Left kidney (tissue), 2 donors: ENCODE results near the gene CATSPERZ. TPM values are rescaled to one million over a fixed set of nuclear protein-coding genes. Genes with fewer than 3 reads are reported as not detected.

Experiments
- DNase-seq: peaks from one replicate; pipeline ENCODE4 v3.0.0-alpha.2; 2013
- polyA plus RNA-seq: library from polyadenylated mRNA; unstranded; fragments of 120-200 nt; gene quantifications from one replicate; pipeline ENCODE4 v1.2.1, GENCODE V29; 2013; ENCODE audit not compliant: insufficient read length

The CATSPERZ gene
- polyA plus RNA-seq, 1 donor: not detected

DNA sequence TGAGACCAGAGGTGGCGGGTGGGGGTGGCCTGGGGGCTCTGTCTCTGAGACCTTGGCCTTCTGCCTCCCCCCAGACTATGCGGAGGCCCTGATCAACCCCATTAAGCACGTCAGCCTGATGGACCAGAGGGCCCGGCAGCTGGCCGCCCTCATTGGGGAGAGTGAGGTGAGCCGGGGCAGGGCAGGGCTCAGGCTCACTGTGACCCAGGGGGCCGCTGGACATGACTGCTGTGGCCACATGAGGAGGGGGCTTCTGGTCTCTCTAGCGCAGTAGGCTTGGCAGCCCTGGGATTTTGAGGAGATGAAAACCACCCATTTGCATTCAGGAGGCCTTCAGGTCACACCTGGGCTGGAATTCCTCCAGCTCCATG, 36.2 kb upstream of the CATSPERZ start:
- no peak for DNase-seq

DNA sequence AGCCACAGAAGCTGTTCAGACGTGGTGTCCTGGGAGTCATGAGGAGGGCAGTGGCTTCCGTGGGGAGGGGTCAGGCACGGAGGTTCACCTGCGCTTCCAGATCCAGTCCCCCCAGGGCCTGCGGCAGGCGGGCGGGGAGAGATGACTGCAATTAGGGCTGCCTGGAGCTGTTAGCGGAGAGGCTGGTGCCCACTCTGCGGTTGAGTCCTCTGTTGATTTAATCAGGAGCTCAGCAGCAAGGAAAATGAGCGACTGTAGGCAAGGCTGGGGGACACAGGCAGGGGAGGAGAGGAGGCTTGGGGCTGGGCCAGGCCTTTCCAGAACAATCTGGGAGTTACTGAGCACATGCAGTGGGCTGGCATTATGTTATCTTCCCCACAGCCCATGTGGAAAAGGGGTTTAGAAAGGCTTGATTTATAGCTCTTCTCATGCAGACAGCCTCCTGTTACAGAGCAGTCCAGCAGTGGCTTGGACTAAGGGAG, 35.7 kb upstream of the CATSPERZ start:
- no peak for DNase-seq

DNA sequence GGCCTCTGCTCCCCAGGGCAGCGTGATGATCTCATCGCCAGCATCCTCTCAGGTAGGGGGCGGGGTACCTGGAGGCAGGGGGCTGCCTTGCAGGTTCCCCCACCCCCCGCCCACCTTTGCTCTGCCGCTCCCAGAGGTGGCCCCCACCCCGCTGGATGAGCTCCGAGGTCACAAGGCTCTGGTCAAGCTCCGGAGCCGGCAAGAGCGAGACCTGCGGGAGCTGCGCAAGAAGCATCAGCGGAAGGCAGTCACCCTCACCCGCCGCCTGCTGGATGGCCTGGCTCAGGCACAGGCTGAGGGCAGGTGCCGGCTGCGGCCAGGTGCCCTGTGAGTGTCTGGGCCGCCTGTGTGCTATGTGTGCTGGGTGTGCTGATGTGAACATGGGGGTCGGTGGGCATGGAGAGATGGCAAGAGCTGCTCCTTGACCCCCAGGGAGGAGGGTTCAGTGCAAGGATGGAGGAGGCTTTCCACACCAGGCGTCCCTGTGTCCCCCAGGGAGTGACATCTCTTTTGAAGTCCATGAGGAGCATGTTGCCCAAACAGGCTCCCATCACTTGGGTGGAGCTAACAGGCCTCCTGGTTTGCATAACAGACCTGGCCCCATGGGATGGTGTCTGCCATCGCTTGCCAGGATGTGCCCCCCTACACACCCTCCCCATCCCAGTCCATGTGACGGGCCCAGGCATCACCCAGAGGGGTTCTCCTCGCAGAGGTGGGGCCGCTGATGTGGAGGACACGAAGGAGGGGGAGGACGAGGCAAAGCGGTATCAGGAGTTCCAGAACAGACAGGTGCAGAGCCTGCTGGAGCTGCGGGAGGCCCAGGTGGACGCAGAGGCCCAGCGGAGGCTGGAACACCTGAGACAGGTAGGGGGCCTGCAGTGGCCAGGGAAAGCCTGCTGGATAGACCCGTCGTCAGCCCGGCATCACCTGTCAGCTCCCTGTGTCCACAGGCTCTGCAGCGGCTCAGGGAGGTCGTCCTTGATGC, 34.7 kb upstream of the CATSPERZ start:
- no peak for DNase-seq

DNA sequence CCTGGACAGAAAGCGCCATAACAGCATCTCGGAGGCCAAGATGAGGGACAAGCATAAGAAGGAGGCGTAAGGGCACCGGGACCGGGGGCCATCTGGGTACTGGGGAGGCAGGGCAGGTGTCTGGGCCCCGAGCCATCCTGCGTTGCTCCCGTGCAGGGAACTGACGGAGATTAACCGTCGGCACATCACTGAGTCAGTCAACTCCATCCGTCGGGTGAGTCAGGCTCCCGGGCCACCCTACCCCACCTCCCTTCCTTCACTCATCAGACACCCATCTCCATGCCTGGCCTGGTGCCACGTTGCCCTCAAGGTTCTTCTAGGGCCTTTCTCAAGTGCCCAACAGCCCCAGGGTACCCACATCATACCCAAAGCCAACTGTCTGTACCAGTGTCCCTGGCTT, 33.8 kb upstream of the CATSPERZ start:
- no peak for DNase-seq

DNA sequence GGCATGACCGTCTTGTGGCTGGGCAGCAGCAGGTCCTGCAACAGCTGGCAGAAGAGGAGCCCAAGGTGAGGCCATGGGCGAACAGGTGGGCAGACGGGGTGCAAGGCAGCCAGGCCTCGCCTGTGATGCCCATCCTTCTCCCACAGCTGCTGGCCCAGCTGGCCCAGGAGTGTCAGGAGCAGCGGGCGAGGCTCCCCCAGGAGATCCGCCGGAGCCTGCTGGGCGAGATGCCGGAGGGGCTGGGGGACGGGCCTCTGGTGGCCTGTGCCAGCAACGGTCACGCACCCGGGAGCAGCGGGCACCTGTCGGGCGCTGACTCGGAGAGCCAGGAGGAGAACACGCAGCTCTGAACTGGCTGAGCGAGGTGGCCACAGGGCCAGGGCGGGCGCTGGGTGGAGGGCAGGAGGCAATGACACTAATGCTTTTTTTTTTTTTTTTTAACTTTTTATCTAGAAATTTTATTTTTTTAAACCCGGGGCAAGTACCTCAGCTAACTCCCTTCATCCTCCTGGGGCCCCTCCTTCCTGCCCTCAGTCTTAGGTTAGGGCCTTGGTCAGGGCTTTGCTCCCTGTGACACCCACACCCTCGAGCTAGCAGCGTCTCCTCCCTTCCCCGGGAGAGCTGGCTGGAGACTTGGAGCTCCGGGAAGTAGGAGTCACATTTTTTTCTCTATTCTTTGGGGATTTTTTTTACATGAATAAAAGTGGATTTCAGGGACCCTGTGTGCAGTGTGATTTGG, 32.8 kb upstream of the CATSPERZ start:
- DNase-seq: no peak

DNA sequence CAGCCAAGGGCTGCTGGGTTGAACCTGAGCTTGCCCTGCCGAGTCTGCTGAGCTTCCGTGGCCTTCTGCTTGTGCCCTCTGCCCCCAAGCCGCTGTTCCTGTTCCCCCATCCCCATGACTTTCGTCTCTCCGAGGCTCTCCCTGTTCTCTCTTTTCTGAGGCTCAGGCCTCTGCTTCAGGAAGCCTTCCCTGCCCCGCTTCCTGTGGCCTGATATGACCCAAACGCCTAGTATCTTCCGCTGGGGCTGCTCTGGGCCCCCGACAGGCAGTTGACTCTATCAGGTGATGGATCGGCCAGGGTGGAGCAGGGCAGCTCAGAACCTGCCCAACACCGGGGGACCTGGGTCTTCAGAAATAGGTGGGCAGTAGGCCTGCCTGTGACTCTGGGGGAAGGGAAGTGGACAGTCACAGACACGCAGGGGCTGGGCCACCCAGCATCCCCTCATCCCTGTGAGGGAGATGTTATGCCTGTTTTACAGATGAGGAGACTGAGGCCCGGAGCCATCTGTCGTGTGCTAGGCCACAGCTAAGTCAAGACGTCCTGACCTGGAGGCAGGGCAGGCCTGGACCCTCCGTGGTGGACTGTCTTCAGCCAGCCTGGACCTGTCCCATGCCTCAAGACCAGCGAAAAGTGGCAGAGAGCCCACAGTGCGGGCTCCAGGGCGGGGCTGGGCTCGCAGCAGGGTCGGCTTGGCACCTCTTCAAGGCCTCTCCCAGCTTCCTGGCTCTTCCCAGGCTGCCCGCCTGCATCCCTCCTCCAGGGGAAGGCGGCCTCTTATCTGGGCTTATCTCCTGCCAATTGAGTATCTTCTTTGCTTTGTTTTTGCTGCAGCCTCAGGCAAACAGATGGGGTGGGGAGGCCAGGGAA, 31.9 kb upstream of the CATSPERZ start:
- no peak for DNase-seq

DNA sequence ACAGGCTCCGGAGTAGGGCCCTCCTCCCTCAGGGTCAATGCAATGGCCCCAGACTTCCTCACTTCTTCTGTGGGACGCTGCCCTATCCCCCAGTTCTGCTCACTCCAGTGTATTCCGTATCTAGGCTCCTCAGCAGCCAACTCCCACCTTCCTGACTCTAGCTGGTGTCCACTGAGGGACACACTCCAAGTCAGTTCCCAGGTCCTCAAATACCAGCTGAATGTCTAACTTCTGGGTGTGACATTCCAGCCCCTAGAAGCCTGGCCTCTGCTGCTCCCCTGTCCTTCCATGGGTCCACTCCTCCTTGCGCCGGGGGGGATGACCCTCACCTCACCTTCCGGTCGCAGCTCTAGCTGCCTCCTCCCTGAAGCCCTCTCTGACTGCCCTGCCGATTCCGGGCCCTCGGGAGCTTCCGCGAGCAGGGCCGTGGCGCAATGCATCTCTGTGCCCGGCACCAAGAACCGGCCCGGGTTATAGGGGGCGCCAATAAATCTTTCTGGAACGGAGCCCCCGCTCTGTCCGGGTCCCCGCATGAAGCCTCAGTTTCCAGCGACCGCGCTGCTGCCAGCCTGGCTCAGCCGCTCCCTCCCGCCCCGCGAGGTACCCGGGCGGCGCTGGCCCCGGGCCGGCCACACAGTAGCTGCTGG, 31.1 kb upstream of the CATSPERZ start:
- DNase-seq: no peak

DNA sequence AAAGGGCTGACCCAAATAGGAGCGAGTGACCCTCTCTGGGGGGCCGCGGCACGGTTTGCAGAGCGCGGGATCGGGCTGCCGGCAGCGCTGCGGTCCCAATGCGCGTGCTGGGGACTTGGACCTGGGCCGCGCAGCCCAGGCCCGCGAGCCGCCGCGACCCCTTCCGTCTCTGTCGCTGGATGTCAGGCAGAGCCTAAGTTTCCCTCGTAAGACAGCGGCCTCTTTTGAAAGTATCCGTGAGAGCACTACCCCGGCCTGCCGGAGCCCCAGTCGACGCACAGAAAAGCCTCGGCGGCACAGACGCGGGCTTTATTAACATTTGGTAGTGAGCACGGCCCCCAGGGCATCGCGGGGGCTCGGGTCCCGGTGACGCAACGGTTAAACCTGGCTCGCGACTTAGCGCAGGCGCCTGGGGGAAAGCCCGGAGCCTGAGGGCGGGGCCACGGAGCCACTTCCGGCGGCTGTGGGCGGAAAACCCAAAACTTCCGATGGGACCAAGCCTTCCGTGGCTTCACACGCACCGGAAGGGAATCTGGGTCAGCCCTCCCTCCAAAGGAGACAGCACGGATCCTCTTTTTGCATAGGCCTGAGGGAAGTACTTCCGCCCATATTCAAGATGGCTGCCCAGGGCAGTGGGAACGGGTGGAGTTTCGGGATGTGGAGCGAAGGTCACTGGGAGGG, 30.5 kb upstream of the CATSPERZ start:
- DNase-seq: peak; percentile 98

DNA sequence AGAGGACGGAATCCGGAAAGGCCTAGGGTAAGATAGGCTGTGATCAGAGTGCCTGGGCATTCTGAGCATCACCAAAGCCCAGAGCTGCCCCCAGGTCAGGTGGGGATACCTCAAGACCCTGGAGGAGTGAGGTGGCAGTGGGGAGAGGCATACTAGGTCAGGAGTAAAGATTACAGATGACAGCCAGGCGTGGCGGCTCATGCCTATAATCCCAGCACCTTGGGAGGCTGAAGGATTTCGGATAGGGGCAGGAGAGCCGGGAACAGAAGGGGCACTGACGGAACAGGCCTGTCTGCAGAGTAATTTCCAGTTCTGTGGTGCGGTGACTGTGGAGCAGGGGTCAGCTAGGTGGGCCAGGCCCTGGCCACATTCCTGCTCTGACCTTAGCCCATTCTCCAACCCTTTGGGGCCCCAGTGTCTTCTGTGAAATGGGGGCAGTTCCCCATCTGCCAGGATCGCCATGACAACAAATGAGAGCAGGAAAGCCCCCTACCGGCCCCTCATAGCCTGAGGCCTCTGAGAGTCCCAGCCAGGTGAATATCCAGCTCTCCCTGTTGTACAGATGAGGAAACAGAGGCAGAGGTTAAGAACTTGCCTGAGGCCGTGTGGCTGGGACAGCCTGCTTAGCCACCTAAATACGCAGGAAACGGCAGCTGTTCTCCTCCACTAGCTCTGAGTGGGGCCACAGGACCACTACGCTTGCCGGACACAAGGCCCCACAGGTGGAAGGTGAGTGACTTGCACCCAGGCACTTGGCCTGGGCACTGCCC, 24.9 kb upstream of the CATSPERZ start:
- DNase-seq: no peak

DNA sequence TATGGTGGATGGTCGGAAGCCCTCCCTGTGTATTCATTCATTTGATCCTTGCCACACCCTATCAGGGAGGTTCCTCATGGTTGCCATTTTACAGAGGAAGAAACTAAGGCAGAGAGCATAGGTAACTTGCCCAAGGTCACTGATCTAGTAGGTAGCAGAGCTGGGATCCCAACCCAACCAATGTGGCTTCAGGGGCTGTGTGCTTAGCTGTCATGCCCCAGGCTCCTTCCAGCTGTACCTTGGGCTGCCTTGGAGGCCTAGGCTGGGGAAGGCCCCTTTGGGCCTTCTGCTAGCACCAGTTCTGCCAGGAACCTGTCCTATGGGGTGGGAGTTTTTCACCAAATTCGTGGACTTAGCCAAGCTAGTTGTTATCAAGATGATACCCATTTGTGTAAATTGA, 24.3 kb upstream of the CATSPERZ start:
- no peak for DNase-seq

DNA sequence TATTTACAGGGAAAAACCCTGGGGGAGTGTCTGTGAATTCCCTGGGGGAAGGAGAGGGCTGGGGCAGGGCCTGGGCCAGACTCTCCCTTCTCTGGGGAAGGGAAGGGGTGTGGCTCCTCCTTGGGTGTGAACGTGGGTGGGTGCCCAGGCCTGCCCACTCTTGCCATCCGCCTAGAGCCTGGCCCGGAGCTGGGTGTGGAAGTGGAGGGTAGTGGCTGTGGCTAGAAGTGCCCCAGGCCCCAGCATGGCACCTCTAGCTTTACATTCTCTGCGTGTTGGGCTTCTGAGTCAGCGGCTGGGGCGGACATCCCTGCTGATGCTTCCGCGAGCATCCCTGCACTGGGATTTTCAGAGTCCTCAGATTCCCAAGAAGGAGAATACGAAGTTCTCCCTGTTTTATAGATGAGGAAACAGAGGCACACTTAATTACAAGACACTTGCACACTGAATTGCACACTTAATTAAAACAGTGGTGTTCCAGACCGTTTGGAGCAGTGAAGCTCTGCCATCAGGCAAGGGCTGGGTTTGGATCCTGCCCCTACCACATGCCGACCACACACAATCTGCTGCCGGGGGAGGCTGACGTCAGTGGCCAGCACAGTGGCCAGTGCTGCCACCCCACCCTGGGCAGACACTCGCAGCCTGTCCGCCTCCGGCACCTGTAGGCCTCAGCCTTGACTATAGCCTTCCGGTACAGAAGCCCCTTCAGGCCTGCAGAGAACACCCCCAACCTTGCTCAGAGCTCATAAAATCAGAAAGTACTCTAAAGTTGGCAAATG, 23.3 kb upstream of the CATSPERZ start:
- no peak for DNase-seq

DNA sequence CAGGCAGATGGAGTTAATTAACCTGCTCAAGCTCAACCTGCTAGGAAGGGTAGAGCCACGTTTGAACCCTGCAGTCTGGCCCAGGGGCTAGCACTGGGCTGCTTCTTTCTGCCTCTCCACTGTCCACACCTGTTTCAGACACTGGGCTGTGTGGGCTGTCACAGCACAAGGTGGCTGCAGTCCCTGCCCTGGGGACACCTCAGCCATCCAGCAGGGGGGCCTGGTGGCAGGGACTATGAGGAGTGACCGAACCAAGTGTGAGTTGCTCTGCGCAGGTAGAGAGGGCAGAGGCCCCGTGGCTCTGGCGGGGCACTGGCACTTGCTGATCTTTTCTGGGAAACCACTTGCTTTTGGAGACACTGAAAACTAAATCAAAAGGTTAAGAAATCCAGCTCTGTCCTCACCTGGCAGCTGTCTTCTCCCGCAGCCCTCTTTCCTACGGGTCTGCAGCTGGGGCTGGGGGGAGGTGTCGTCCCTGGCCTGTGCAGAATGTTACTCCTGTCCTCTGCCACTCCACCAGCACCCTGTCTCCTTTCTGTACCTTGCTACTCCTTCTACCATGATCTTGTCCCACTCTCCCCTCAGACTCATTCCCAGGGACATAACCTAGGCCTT, 21.5 kb upstream of the CATSPERZ start:
- DNase-seq: no peak

DNA sequence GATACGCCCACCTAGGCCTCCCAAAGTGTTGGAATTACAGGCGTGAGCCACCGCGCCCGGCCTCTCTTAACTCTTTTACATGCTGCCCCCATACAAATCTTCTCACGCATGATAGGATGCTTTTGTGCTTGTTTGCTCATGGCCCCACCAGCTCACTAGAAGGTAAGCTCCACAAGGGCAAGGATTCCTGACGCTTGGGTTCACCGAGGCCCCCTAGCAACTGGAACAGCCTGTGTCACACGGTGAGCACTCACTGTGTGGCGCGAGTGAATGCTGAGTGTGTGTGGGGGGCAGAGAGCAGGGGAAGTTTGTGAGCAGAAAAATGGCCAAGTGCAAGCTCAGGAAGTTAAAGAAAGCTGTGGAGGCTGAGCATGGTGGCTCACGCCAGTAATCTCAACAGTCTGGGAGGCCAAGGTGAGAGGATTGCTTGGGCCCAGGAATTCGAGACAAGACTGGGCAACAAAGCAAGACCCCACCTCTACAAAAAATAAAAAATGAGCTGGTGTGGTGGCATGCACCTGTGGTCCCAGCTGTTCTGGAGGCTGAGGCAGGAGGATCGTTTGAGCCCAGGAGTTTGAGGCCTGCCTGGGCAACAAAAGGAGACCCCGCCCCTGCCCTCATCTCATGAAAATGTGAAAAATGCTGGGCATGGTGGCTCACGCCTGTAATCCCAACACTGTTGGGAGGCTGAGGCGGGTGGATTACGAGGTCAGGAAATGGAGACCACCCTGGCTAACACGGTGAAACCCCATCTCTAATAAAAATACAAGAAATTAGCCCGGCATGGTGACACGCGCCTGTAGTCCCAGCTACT, 18.0 kb upstream of the CATSPERZ start:
- DNase-seq: no peak

DNA sequence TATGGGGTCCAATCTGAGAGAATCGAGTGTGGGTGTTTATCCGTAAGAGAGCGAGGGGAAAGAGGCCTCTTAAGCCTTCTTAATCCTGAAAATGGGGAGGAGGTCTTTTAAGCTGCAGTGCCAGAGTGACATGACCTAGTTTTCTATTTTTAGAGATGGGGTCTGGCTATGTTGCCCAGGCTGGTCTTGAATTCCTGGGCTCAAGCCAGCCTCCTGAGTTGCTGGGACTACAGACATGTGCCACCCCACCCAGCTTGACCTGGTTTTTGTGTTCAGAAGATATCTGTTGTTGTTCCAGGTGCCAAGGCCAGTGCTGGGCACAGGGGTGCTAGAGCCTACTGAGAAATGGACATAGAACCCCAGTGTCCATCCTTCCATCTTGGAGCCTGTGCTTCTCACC, 17.1 kb upstream of the CATSPERZ start:
- DNase-seq: no peak

DNA sequence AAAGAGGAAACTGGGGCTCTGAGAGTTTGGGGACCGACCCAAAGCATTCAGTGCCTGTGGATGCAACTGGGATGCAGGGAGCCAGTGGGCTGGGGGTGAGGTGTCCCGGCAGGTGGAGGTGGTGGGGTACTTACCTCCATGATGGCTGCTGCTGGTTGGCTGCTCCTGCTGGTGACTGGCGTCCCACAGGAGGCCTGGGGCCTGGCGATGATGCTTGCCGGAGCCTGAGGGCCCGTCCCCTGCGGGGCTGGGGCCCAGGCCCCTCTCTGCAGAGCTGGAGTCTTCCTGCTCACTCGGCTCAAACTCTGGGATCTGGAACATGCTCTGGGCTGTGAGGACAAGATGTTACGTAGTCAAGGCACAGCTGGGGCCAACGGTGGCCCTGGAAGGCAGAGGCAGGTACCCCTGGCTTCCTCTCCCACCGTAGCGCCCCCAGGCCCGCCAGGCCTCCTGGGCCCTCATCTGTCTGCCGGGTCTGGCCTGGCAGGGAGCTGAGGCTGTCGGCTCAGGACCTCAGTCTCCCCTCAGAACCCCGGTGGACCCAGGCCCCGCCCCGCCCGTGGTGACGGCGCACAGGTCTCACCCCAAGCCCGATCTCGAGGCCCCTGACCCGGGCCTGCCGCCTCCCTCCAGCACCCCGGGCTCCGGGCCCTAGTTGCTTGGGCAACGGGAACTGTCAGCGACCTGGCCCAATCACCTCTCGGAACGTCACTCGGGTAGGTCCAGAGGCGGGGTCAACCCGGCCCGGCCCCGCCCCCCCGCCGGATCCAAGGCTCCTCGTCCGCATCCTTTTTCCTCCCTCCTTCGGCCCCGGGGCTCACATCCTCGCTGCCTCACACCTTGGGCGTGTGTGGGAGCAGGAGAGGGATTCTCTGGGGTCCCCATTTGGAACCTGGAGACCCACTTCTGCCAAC, 15.9 kb upstream of the CATSPERZ start, which contains the start of gene BAD:
BAD (minus strand) TSS at position 618 of the 914 bp plus-strand sequence; CDS start at position 321, 297 bp downstream.
- peak; percentile 93 for DNase-seq
